ENCODE data around the gene TAF8. TPM values are rescaled to one million over a fixed set of nuclear protein-coding genes. Genes with fewer than 3 reads are reported as not detected.

TAF8 gene
- polyA plus RNA-seq, 1 donor (not counting 4 experiments of a cell fraction or from before 2014, with no cell fraction given), result 15.9 TPM

DNA sequence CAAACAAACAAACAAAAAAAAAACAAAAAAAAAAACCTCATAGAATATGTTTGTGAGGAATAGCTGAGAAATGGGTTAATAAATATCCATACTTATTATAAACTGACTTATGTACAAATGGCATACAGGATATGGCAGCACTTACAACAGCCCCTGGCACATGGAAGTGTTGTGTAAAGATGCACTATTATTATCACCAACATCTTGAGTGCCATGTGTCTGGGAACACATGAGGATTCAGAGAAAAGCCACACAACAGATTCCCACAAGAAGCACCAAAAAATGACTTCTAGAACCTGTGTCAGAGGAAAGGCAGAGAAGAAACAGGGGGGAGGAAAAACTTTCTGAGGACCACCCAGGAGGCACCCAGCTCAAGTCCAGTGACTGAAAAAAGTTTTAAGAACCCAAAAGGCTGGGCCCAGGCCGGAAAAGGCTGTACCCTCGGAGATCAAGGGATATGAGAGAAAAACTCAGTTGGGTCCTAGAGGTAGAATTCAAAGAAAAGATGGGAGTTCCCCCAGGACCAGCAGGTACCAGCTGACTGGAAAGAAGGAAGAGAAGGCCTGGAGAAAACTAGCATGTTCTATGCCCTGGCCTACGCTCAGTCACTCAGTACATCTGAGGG lies 9.4 kb upstream of the TAF8 start:
- Histone ChIP-seq H3K27ac (ENCODE audit: control insufficient read depth, insufficient read depth, low read length) (no peak overlapping the region), H3K36me3 (ENCODE audit: control insufficient read depth in 2 of 2, extremely low read depth in 1 of 2, insufficient read depth in 2 of 2, low read length in 2 of 2) (peaks cover 0 to 1% of the 10 kb centered on the region in 2 experiments), H3K79me2 (ENCODE audit: control insufficient read depth, insufficient read depth, low read length) (peaks cover 9% of the 10 kb centered on the region), H3K9me1 (ENCODE audit: control insufficient read depth, extremely low read depth, insufficient read depth, low read length) (no peaks in the 10 kb centered on the region), H3K9ac (ENCODE audit: control insufficient read depth, extremely low read depth, insufficient read depth, low read length) (no peak overlapping the region), H3K4me1 (ENCODE audit: control insufficient read depth, extremely low read depth, insufficient read depth, low read length) (peaks cover 20% of the 10 kb centered on the region), H4K20me1 (ENCODE audit: control insufficient read depth, extremely low read depth, insufficient read depth, low read length) (no peaks in the 10 kb centered on the region), H3K9me3 (ENCODE audit: control insufficient read depth, low read depth, low read length) (no peaks in the 10 kb centered on the region), H3K4me3 (ENCODE audit: control insufficient read depth in 2 of 3, extremely low read depth in 1 of 3, insufficient read depth in 2 of 3, low read depth in 1 of 3, low read length in 3 of 3) (no peak overlapping the region), H3K27me3 (ENCODE audit: control insufficient read depth, extremely low read depth, insufficient read depth, low read length) (no peaks in the 10 kb centered on the region), H2AFZ (ENCODE audit: control insufficient read depth, low read length) (no peak overlapping the region), H3K4me2 (ENCODE audit: control insufficient read depth, extremely low read depth, insufficient read depth, low read depth, low read length) (no peak overlapping the region)
- dilution Hi-C loops (cut with MboI; ENCODE audit: extremely low pct_ligation_motif_present, low sequenced_read_pairs), result no loop called here
- TF ChIP-seq, protein P1, sequence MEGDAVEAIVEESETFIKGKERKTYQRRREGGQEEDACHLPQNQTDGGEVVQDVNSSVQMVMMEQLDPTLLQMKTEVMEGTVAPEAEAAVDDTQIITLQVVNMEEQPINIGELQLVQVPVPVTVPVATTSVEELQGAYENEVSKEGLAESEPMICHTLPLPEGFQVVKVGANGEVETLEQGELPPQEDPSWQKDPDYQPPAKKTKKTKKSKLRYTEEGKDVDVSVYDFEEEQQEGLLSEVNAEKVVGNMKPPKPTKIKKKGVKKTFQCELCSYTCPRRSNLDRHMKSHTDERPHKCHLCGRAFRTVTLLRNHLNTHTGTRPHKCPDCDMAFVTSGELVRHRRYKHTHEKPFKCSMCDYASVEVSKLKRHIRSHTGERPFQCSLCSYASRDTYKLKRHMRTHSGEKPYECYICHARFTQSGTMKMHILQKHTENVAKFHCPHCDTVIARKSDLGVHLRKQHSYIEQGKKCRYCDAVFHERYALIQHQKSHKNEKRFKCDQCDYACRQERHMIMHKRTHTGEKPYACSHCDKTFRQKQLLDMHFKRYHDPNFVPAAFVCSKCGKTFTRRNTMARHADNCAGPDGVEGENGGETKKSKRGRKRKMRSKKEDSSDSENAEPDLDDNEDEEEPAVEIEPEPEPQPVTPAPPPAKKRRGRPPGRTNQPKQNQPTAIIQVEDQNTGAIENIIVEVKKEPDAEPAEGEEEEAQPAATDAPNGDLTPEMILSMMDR (optimal IDR thresholded peaks at IDR 0.05 in 1 of 3, IDR thresholded peaks at IDR 0.05 in 1 of 3, conservative IDR thresholded peaks at IDR 0.05 in 1 of 3; ENCODE audit: extremely low read depth in 1 of 3, insufficient read depth in 2 of 3, low read length in 3 of 3), result no peak
- no peak for TF ChIP-seq EZH2 (IDR thresholded peaks at IDR 0.05; ENCODE audit: low read length)
- DNase-seq (ENCODE audit: low read depth, low spot score) (no peak), FAIRE-seq (no peak)

GRCh38 chr6:42041481-42042053 lies 8.8 kb upstream of the TAF8 start:
- peaks cover 26% of the 10 kb centered on the region for H3K4me1 ChIP-seq (ENCODE audit: control insufficient read depth, extremely low read depth, insufficient read depth, low read length)
- H3K4me3 ChIP-seq (ENCODE audit: control insufficient read depth in 2 of 3, extremely low read depth in 1 of 3, insufficient read depth in 2 of 3, low read depth in 1 of 3, low read length in 3 of 3), result no peak overlapping the region
- no peak overlapping the region for H3K9ac ChIP-seq (ENCODE audit: control insufficient read depth, extremely low read depth, insufficient read depth, low read length)
- dilution Hi-C loops (cut with MboI; ENCODE audit: extremely low pct_ligation_motif_present, low sequenced_read_pairs), result no loop called here
- no peaks in the 10 kb centered on the region for H3K27me3 ChIP-seq (ENCODE audit: control insufficient read depth, extremely low read depth, insufficient read depth, low read length)
- peaks cover 0 to 1% of the 10 kb centered on the region in 2 experiments for H3K36me3 ChIP-seq (ENCODE audit: control insufficient read depth in 2 of 2, extremely low read depth in 1 of 2, insufficient read depth in 2 of 2, low read length in 2 of 2)
- H3K27ac ChIP-seq (ENCODE audit: control insufficient read depth, insufficient read depth, low read length), result no peak overlapping the region
- DNase-seq (ENCODE audit: low read depth, low spot score) (no peak), FAIRE-seq (no peak)
- H3K79me2 ChIP-seq (ENCODE audit: control insufficient read depth, insufficient read depth, low read length), result peaks cover 8% of the 10 kb centered on the region
- no peaks in the 10 kb centered on the region for H3K9me1 ChIP-seq (ENCODE audit: control insufficient read depth, extremely low read depth, insufficient read depth, low read length)
- no peaks in the 10 kb centered on the region for H4K20me1 ChIP-seq (ENCODE audit: control insufficient read depth, extremely low read depth, insufficient read depth, low read length)
- TF ChIP-seq, protein P1 (optimal IDR thresholded peaks at IDR 0.05 in 1 of 3, IDR thresholded peaks at IDR 0.05 in 1 of 3, conservative IDR thresholded peaks at IDR 0.05 in 1 of 3; ENCODE audit: extremely low read depth in 1 of 3, insufficient read depth in 2 of 3, low read length in 3 of 3), result no peak
- no peak for TF ChIP-seq EZH2 (IDR thresholded peaks at IDR 0.05; ENCODE audit: low read length)
- no peak overlapping the region for H2AFZ ChIP-seq (ENCODE audit: control insufficient read depth, low read length)
- H3K4me2 ChIP-seq (ENCODE audit: control insufficient read depth, extremely low read depth, insufficient read depth, low read depth, low read length), result no peak overlapping the region
- no peaks in the 10 kb centered on the region for H3K9me3 ChIP-seq (ENCODE audit: control insufficient read depth, low read depth, low read length)
